Middle frontal gyrus (tissue), 1 donor: Measurements from ENCODE around the gene CELF3.

Source experiments
- DNase-seq: peaks from one replicate; pipeline ENCODE4 v3.0.0-alpha.2; 2015; ENCODE audit warnings: low spot score; ENCODE audit errors: extremely low spot score

CELF3 gene

GRCh38 chr1:151720974-151721787 is 4.6 kb upstream of the CELF3 start, which contains the start of gene RIIAD1:
TSS of gene RIIAD1 (plus strand) at chr1:151721522. CDS start at chr1:151721537, 15 bp downstream.
- DNase-seq: no peak

- DNase-seq: no peak
Observed at GRCh38 chr1:151720554-151720953, 4.0 kb upstream of the CELF3 start.

DNA sequence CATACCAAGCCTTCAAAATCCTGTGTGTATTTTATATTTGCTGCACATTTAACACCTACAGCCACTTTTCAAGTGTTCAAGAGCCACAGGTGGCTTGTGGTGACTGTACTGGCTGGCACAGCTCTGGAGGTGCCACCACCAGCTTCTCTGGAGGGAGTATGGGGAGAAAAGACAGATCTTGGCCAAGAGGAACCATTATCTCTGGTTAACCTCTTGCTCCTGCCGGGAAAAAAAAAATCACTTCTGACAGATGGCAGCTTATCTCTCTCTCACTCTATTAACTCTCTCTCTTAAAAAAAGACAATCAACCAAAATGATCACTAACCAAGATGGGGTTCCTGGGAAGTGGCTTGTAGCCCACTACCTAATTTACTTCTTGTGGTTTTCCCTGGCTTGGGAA is 3.5 kb upstream of the CELF3 start:
- DNase-seq: no peak

DNA sequence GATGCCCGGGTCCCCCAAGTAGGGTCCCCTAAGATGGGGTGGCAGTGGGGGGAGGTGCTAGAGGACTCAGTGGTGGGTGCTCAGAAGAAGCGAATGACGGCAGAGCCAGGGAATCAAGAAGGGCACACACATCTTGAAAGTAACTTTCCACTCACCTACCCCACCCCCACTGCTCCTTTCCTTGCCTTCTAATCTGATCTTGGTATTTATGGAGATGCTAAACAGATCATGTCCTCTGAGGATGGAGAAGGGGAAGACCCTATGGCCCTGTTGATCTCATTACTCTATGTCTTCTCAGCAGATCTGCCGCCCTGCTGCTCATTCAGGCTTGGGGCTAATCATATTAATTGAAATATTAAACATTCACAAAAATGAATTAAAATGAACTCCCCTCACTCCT is 2.1 kb upstream of the CELF3 start:
- no peak for DNase-seq

DNA sequence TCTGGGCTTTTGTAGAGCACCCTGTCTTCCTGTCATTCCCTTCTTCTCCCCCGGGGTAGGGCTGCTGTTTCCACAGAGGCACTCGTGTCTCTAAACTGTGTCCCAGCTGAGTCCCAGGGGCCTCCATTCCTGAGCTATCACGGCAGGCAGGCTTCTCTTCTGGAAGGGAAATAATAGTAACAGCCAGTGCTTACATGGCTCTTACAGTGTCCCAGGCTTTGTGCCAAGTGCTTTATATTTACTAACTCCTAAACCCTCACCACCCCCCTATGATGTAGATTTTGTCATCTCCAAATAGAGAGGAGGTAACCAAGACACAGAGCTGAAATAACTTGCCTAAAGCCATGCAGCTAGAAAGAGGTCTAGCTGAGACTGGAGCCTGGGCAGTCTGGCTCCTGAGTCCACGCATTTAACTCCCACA is 1.4 kb upstream of the CELF3 start:
- DNase-seq: no peak

DNA sequence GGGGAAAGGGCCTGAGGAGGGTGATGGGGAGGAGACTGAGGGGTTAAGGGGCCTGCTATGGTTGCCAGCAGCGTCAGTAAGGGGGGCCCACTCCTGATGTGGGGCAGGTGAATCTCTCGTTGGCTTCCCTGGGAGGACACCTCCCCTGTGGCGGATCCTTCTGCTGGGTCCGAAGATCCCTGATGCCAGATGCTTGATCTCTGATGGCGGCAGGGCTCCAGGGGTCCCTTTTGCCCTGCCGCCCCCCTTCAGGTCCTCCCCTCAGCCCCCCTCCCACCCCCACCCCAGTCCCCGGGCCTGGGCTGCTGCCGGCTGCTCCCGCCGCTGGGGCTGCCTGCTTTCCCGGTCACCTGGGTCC is 219 bp downstream of the CELF3 start:
- DNase-seq: no peak

GRCh38 chr1:151715726-151716404 is 738 bp downstream of the CELF3 start:
- DNase-seq: no peak

DNA sequence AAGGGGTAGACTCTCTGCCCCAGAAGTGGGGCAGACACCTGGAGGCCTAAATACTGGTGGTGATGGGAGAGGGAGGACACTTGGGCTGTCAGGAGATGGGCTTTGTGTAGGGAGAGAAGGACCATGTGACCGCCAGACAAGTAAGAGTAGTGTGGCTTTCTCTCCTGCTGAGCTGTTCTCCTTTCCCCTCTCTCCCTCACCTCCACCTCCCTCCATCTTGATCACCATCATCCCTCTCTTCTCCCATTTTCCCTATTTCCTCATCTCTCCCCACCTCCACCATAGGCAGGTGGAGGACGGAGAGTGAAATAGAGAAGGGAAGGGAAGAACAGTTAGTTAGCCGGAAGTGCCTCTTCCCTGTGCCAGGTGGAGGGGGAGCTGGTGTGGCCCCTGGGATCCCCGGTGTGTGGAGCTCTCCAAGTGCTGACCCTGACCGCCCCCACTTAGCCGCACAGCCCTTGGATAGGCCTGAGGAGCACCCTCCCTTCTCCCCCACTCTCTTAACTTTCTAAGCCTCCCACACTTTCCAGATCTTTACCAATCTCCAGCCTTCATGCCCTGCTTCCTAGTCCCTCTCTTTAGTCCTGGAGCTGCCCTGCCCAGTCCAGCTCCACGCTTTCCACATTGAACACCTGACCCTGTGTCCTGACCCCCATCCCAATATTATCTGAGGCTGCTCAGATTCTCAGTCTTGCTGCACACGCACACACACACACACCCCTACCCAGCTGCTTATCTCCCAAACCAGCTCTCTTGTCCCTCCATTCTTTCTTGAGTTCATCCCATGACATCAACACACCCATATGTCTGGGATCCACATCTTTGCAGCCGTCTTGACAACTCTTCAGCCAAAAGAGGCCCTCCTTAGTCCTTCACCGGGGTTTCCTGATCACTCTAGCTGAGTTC is 1.5 kb downstream of the CELF3 start:
- no peak for DNase-seq

DNA sequence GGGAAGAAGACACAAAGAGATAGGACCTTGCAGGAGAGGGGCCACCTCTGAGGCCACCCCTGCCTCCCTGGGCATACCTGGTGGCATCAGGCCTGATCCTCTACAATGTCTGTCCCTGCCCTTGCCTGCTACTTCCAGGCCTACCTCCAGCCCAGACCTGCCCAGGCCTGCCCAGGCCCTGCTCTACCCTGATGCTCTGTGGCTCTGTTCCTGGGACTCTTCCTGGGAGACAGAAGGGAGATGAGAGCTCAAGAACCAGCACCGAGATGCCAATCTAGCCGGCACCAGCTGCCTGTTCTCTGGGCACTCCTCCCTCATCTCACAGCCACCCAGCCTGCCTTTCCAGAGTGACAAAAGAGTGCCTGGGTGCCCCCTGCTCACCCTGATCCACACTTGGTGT is 2.7 kb downstream of the CELF3 start:
- no peak for DNase-seq

GRCh38 chr1:151713044-151713443 is 3.6 kb downstream of the CELF3 start:
- DNase-seq: no peak

GRCh38 chr1:151711951-151712350 is 4.7 kb downstream of the CELF3 start:
- no peak for DNase-seq

- DNase-seq: no peak
Observed at GRCh38 chr1:151711044-151711800, 5.4 kb downstream of the CELF3 start.

DNA sequence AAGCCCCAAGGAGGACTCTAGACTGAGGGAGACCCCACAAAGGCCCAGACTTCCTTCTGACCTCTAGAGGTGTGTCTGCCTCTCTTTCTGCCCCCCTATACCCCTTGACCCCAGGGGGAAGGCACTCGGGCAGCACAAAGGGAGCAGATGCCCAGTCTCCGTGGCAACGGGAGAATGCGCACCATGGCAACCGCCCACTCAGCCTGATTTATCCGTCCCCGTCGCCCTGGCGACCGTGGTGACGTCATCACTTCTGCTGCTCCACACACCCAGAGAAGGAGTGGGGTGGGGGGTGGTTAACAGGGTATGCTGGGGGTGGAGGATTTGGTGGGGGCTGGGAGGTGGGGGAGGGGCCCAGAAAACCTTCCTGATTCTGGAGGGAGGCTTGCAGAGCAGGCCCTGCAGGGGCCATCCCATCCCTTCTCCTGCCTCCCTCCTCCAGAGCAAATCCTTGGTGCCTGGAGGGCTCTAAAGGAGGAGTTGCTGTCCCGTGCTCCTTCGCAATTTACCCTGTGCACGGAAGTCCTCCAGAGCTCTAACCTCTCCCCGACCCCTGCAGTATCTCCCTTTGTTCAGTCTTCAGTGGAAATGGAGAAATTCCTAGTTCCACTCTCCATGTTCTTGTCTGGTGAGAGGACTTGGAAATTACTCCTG is 6.3 kb downstream of the CELF3 start:
- DNase-seq: peak; percentile 72

- no peak for DNase-seq
Observed at GRCh38 chr1:151708891-151709290, 7.7 kb downstream of the CELF3 start.

- no peak for DNase-seq
Observed at GRCh38 chr1:151707541-151708065, 9.0 kb downstream of the CELF3 start.

GRCh38 chr1:151706464-151707415 is 9.9 kb downstream of the CELF3 start:
- DNase-seq: no peak

DNA sequence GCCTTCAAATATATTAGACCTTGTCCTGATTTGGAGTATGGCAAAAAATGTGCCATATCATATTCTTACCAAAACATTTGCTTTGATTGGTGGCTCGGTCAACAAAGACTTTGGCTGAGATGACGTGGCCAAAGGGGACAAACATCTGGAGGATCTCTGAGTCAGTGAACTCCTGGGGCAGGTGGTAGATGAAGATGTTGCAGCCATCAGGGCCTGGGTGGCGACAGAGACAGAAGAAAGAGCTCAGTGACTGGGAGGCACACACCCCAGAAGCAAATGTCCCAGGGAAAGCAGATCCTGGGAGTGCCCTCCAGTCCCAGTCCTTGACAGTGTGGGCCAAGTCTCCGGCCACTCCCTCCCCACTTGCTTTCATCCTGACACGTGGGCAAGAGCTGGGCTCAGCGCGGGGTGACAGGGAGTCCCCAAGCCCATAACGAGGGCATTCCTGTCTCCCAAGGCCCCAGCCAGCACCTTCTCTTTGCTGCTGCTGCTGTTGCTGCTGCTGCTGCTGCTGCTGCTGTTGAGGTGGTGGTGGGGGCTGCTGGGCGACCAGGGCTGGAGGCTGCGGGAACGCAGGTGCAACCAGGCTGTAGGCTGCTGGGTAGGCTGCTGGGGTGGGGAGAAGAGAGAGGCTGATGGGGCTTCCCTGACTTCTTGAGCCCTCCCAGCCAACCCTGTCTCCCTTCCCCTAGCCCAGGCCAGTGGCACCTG is 10.7 kb downstream of the CELF3 start:
- no peak for DNase-seq

- DNase-seq: no peak
Observed at GRCh38 chr1:151705146-151705545, 11.5 kb downstream of the CELF3 start.

- DNase-seq: no peak
Observed at GRCh38 chr1:151704246-151704645, 12.4 kb downstream of the CELF3 start.
